ENCODE data around the gene ZNF429. TPM values are rescaled to one million over a fixed set of nuclear protein-coding genes. Genes with fewer than 3 reads are reported as not detected.

Gene ZNF429
- polyA plus RNA-seq, 1 donor (not counting 4 experiments of a cell fraction or from before 2014, with no cell fraction given): 4.4 TPM

DNA sequence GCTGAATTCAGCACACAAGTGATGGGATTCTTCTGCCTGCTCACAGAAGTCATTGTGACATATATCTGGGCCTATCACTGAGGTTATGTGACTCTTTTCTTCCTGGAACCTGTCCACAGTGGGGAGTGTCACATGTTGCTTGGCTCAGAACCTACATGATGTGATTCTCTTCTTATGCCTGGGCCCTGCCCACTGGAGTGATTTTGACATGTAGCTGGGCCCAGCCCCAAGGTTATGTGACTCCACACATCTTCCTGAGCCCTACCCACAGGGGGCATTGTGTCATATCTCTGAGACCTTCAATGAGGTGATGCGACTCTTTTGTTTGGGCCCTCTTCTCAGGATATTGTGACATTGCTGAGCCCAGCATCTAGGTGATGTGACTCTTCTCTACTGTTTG, 17.4 kb upstream of the ZNF429 start:
- H2AFZ ChIP-seq (ENCODE audit: control insufficient read depth, low read length): no peak overlapping the region
- no peak for TF ChIP-seq EZH2 (IDR thresholded peaks at IDR 0.05; ENCODE audit: low read length)
- TF ChIP-seq, protein P1, sequence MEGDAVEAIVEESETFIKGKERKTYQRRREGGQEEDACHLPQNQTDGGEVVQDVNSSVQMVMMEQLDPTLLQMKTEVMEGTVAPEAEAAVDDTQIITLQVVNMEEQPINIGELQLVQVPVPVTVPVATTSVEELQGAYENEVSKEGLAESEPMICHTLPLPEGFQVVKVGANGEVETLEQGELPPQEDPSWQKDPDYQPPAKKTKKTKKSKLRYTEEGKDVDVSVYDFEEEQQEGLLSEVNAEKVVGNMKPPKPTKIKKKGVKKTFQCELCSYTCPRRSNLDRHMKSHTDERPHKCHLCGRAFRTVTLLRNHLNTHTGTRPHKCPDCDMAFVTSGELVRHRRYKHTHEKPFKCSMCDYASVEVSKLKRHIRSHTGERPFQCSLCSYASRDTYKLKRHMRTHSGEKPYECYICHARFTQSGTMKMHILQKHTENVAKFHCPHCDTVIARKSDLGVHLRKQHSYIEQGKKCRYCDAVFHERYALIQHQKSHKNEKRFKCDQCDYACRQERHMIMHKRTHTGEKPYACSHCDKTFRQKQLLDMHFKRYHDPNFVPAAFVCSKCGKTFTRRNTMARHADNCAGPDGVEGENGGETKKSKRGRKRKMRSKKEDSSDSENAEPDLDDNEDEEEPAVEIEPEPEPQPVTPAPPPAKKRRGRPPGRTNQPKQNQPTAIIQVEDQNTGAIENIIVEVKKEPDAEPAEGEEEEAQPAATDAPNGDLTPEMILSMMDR (optimal IDR thresholded peaks at IDR 0.05 in 1 of 3, IDR thresholded peaks at IDR 0.05 in 1 of 3, conservative IDR thresholded peaks at IDR 0.05 in 1 of 3; ENCODE audit: extremely low read depth in 1 of 3, insufficient read depth in 2 of 3, low read length in 3 of 3): no peak
- FAIRE-seq (no peak), DNase-seq (ENCODE audit: low read depth, low spot score) (no peak)
- H3K27ac ChIP-seq (ENCODE audit: control insufficient read depth, insufficient read depth, low read length): no peak overlapping the region
- H3K4me3 ChIP-seq (ENCODE audit: control insufficient read depth in 2 of 3, extremely low read depth in 1 of 3, insufficient read depth in 2 of 3, low read depth in 1 of 3, low read length in 3 of 3): no peak overlapping the region
- H3K9me1 ChIP-seq (ENCODE audit: control insufficient read depth, extremely low read depth, insufficient read depth, low read length): no peaks in the 10 kb centered on the region
- H3K27me3 ChIP-seq (ENCODE audit: control insufficient read depth, extremely low read depth, insufficient read depth, low read length): no peaks in the 10 kb centered on the region
- H4K20me1 ChIP-seq (ENCODE audit: control insufficient read depth, extremely low read depth, insufficient read depth, low read length): no peaks in the 10 kb centered on the region
- no peaks in the 10 kb centered on the region for H3K4me1 ChIP-seq (ENCODE audit: control insufficient read depth, extremely low read depth, insufficient read depth, low read length)
- no peak overlapping the region for H3K4me2 ChIP-seq (ENCODE audit: control insufficient read depth, extremely low read depth, insufficient read depth, low read depth, low read length)
- no peaks in the 10 kb centered on the region for H3K79me2 ChIP-seq (ENCODE audit: control insufficient read depth, insufficient read depth, low read length)
- peaks cover 8% of the 10 kb centered on the region for H3K9me3 ChIP-seq (ENCODE audit: control insufficient read depth, low read depth, low read length)
- H3K36me3 ChIP-seq (ENCODE audit: control insufficient read depth in 2 of 2, extremely low read depth in 1 of 2, insufficient read depth in 2 of 2, low read length in 2 of 2): no peaks in the 10 kb centered on the region
- dilution Hi-C loops (cut with MboI; ENCODE audit: extremely low pct_ligation_motif_present, low sequenced_read_pairs): no loop called here
- H3K9ac ChIP-seq (ENCODE audit: control insufficient read depth, extremely low read depth, insufficient read depth, low read length): no peak overlapping the region

DNA sequence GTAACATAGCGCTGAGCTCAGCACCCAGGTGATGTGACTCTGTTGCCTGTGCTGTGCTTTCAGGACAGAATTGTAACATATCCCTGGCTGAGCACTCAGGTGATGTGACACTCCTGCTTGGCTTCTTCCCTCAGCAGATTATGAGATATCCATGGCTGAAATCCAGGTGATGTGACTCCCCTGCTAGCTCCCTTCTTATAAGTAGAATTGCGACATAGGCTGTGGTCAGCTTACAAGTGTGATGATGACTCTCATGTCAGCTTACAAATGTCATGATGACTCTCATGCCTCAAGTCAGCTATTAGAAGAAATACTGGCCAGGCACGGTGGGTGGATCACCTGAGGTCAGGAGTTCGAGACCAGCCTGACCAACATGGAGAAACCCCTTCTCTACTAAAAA, 14.3 kb upstream of the ZNF429 start:
- DNase-seq (ENCODE audit: low read depth, low spot score): no peak
- Histone ChIP-seq H2AFZ (ENCODE audit: control insufficient read depth, low read length) (no peak overlapping the region), H3K27me3 (ENCODE audit: control insufficient read depth, extremely low read depth, insufficient read depth, low read length) (no peaks in the 10 kb centered on the region), H3K4me1 (ENCODE audit: control insufficient read depth, extremely low read depth, insufficient read depth, low read length) (no peaks in the 10 kb centered on the region), H3K9me1 (ENCODE audit: control insufficient read depth, extremely low read depth, insufficient read depth, low read length) (no peaks in the 10 kb centered on the region), H3K4me2 (ENCODE audit: control insufficient read depth, extremely low read depth, insufficient read depth, low read depth, low read length) (no peak overlapping the region), H3K9ac (ENCODE audit: control insufficient read depth, extremely low read depth, insufficient read depth, low read length) (no peak overlapping the region), H4K20me1 (ENCODE audit: control insufficient read depth, extremely low read depth, insufficient read depth, low read length) (no peaks in the 10 kb centered on the region), H3K79me2 (ENCODE audit: control insufficient read depth, insufficient read depth, low read length) (no peaks in the 10 kb centered on the region), H3K36me3 (ENCODE audit: control insufficient read depth in 2 of 2, extremely low read depth in 1 of 2, insufficient read depth in 2 of 2, low read length in 2 of 2) (no peaks in the 10 kb centered on the region), H3K9me3 (ENCODE audit: control insufficient read depth, low read depth, low read length) (peaks cover 7% of the 10 kb centered on the region), H3K4me3 (ENCODE audit: control insufficient read depth in 2 of 3, extremely low read depth in 1 of 3, insufficient read depth in 2 of 3, low read depth in 1 of 3, low read length in 3 of 3) (no peak overlapping the region), H3K27ac (ENCODE audit: control insufficient read depth, insufficient read depth, low read length) (no peak overlapping the region)
- TF ChIP-seq, protein P1 (optimal IDR thresholded peaks at IDR 0.05 in 1 of 3, IDR thresholded peaks at IDR 0.05 in 1 of 3, conservative IDR thresholded peaks at IDR 0.05 in 1 of 3; ENCODE audit: extremely low read depth in 1 of 3, insufficient read depth in 2 of 3, low read length in 3 of 3): no peak
- TF ChIP-seq EZH2 (IDR thresholded peaks at IDR 0.05; ENCODE audit: low read length): no peak
- no peak for FAIRE-seq
- dilution Hi-C loops (cut with MboI; ENCODE audit: extremely low pct_ligation_motif_present, low sequenced_read_pairs): no loop called here

Data from keratinocyte (primary cell).